HepG2 (cell line): ENCODE results near the gene C19orf18. TPM values are rescaled to one million over a fixed set of nuclear protein-coding genes. Genes with fewer than 3 reads are reported as not detected.

Experiments used
- CHD2 ChIP-seq: IDR thresholded peaks from 2 replicates; pipeline ENCODE4 v1.6.1; 2011; ENCODE audit warnings: low read depth, low read length, improper control_type of control experiment
- FOXK2 ChIP-seq: fragments of 450-650 bp; IDR thresholded peaks from 2 replicates; pipeline ENCODE4 v1.6.1; 2016
- GATAD2A ChIP-seq: IDR thresholded peaks from 2 replicates; pipeline ENCODE4 v1.6.1; 2016
- GFI1 ChIP-seq: sonication (generic); formaldehyde crosslinking; IDR thresholded peaks from 2 replicates; pipeline ENCODE4 v1.5.0; 2020; ENCODE audit warnings: missing genetic modification reagents, mild to moderate bottlenecking, borderline replicate concordance
- GRHL1 ChIP-seq: sonication (generic); formaldehyde crosslinking; conservative IDR thresholded peaks from 2 replicates; pipeline ENCODE4 v1.8.0; 2022; ENCODE audit warnings: missing genetic modification reagents
- IKZF1 ChIP-seq: fragments of 450-650 bp; IDR thresholded peaks from 2 replicates; pipeline ENCODE4 v1.7.1; 2016
- MAFF ChIP-seq: IDR thresholded peaks from 2 replicates; pipeline ENCODE4 v1.6.1; 2011; ENCODE audit warnings: low read depth, low read length, improper control_type of control experiment
- POLR2A ChIP-seq, 2 experiments: IDR thresholded peaks; 2 replicates each; pipeline ENCODE4 v1.6.1; 2011; ENCODE audit warnings: low read depth in 2 of 2, low read length in 2 of 2, mild to moderate bottlenecking in 1 of 2, moderate library complexity in 1 of 2; ENCODE audit not compliant: insufficient read depth in 1 of 2
- SP4 ChIP-seq: sonication (generic); formaldehyde crosslinking; IDR thresholded peaks from 2 replicates; pipeline ENCODE4 v1.8.1; 2023; ENCODE audit warnings: mild to moderate bottlenecking, missing genetic modification reagents
- UBTF ChIP-seq: sonication (generic); formaldehyde crosslinking; IDR thresholded peaks from 2 replicates; pipeline ENCODE4 v1.4.0; 2020; ENCODE audit warnings: mild to moderate bottlenecking, missing genetic modification reagents
- ZKSCAN8 ChIP-seq: IDR thresholded peaks from 2 replicates; pipeline ENCODE4 v1.6.1; 2016; ENCODE audit warnings: borderline replicate concordance, missing genetic modification reagents, missing compliant biosample characterization
- ZNF17 ChIP-seq: sonication (generic); formaldehyde crosslinking; IDR thresholded peaks from 2 replicates; pipeline ENCODE4 v1.5.0; 2020; ENCODE audit warnings: mild to moderate bottlenecking, missing genetic modification reagents
- ZNF232 ChIP-seq: sonication (generic); formaldehyde crosslinking; IDR thresholded peaks from 2 replicates; pipeline ENCODE4 v1.4.0; 2020; ENCODE audit warnings: missing genetic modification reagents, borderline replicate concordance
- ZNF235 ChIP-seq: sonication (generic); formaldehyde crosslinking; IDR thresholded peaks from 2 replicates; pipeline ENCODE4 v1.8.1; 2023; ENCODE audit warnings: mild to moderate bottlenecking, missing genetic modification reagents, borderline replicate concordance
- ZNF337 ChIP-seq: sonication (generic); formaldehyde crosslinking; IDR thresholded peaks from 2 replicates; pipeline ENCODE4 v1.5.1; 2020; ENCODE audit warnings: missing genetic modification reagents, low read depth, mild to moderate bottlenecking, borderline replicate concordance
- ZNF430 ChIP-seq: sonication (generic); formaldehyde crosslinking; IDR thresholded peaks from 2 replicates; pipeline ENCODE4 v1.9.0; 2021; ENCODE audit warnings: mild to moderate bottlenecking, missing genetic modification reagents
- ZNF775 ChIP-seq: sonication (generic); formaldehyde crosslinking; IDR thresholded peaks from 2 replicates; pipeline ENCODE4 v1.4.0; 2020; ENCODE audit warnings: missing genetic modification reagents, mild to moderate bottlenecking, moderate library complexity, borderline replicate concordance
- ZNF782 ChIP-seq: sonication (generic); formaldehyde crosslinking; IDR thresholded peaks from 2 replicates; pipeline ENCODE4 v1.4.0; 2020; ENCODE audit warnings: missing genetic modification reagents, mild to moderate bottlenecking, borderline replicate concordance
- polyA plus RNA-seq, 8 experiments: library from polyadenylated mRNA; depleted of rRNA in 3 of 8; stranded (reverse) in 7 of 8; unstranded in 1 of 8; fragments of >200 nt; fragmentation: Illumina TruSeq in 4 of 8; extraction: Trizol in 4 of 8; gene quantifications; 2 replicates each; pipeline versions ENCODE4 v1.2.1 to v1.2.3, GENCODE V29; 2011 to 2016; ENCODE audit warnings: low read depth in 4 of 8, missing spikeins in 1 of 8, mixed read lengths in 1 of 8; ENCODE audit not compliant: insufficient read depth in 1 of 8
- total RNA-seq, 5 experiments: library from RNA; depleted of rRNA; stranded (reverse); fragments of >200 nt; fragmentation: Illumina TruSeq; extraction: Trizol; gene quantifications; 2 replicates each; pipeline ENCODE4 v1.2.3, GENCODE V29; 2016; ENCODE audit warnings: low read depth in 1 of 5
- TF ChIP-seq, protein P1 (sequence below): sonication (generic); formaldehyde crosslinking; IDR thresholded peaks from 2 replicates; pipeline ENCODE4 v1.4.0; 2020; ENCODE audit warnings: mild to moderate bottlenecking, missing genetic modification reagents, borderline replicate concordance
- TF ChIP-seq, protein P2 (sequence below): sonication (generic); formaldehyde crosslinking; IDR thresholded peaks from 2 replicates; pipeline ENCODE4 v1.4.0; 2020; ENCODE audit warnings: mild to moderate bottlenecking, missing genetic modification reagents

Gene C19orf18
- total and polyA plus RNA-seq, 2 of the 13 experiments (the other 11 are each of a cell fraction or from before 2014, with no cell fraction given): 0.38 to 0.55 TPM

DNA sequence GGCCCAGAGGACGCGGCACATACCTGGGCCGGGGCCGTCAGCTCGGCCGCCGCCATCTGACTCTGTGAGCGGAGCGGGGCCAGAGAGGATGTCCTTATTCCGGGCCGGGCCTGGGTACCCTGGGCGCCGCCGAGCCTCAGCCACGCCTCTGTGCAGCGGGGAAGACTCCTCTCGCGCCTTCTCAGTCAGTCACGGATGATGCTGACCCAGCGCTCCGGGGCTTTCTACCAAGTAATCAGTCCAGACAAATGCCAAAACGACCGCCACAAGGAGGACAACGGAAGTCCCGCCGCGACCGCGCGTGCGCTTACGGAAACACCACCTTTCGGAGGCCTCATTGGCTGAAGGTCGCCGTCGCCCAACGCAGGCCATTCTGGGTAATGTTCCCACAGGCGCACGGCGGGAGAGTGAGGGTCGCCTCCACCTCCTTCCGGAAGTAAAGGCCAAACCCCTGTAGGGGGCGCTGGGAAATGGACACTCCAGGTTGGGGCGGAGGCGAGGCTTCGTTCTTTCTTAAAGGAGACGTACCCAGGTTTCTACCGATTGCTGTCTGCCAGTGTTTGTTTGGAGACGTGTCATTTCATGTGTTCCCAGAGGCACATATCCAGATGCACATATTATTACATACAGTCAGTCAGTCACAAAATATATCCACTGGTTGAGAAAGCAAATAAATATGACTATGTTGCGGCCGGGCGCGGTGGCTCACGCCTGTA, 26.8 kb downstream of the C19orf18 start, which contains the start of gene ZNF256 (continued):
- TF ChIP-seq GRHL1 (CRISPR knock-in tag): no peak
- TF ChIP-seq ZNF775: no peak
- peak; percentile 55 to 60; a peak in 3 of 4 replicates for TF ChIP-seq POLR2A (IDR thresholded peaks at IDR 0.05; ENCODE audit: insufficient read depth in 1 of 2, low read depth in 2 of 2, low read length in 2 of 2)
- no peak for TF ChIP-seq CHD2
- peak; percentile 80; the same call in 1 of the 2 replicates for TF ChIP-seq ZNF430
- TF ChIP-seq ZNF232 (CRISPR knock-in tag): 0 out of 2 replicates have a peak, but pooled peaks have one; percentile 34
- no peak for TF ChIP-seq FOXK2
- no peak; the same call in 1 of the 2 replicates for TF ChIP-seq GFI1 (CRISPR knock-in tag)
- TF ChIP-seq, protein P1, sequence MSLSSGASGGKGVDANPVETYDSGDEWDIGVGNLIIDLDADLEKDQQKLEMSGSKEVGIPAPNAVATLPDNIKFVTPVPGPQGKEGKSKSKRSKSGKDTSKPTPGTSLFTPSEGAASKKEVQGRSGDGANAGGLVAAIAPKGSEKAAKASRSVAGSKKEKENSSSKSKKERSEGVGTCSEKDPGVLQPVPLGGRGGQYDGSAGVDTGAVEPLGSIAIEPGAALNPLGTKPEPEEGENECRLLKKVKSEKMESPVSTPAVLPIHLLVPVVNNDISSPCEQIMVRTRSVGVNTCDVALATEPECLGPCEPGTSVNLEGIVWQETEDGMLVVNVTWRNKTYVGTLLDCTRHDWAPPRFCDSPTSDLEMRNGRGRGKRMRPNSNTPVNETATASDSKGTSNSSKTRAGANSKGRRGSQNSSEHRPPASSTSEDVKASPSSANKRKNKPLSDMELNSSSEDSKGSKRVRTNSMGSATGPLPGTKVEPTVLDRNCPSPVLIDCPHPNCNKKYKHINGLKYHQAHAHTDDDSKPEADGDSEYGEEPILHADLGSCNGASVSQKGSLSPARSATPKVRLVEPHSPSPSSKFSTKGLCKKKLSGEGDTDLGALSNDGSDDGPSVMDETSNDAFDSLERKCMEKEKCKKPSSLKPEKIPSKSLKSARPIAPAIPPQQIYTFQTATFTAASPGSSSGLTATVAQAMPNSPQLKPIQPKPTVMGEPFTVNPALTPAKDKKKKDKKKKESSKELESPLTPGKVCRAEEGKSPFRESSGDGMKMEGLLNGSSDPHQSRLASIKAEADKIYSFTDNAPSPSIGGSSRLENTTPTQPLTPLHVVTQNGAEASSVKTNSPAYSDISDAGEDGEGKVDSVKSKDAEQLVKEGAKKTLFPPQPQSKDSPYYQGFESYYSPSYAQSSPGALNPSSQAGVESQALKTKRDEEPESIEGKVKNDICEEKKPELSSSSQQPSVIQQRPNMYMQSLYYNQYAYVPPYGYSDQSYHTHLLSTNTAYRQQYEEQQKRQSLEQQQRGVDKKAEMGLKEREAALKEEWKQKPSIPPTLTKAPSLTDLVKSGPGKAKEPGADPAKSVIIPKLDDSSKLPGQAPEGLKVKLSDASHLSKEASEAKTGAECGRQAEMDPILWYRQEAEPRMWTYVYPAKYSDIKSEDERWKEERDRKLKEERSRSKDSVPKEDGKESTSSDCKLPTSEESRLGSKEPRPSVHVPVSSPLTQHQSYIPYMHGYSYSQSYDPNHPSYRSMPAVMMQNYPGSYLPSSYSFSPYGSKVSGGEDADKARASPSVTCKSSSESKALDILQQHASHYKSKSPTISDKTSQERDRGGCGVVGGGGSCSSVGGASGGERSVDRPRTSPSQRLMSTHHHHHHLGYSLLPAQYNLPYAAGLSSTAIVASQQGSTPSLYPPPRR (CRISPR knock-in tag): peak; percentile 51
- 0 out of 2 replicates have a peak, but pooled peaks have one; percentile 79 for TF ChIP-seq SP4 (CRISPR knock-in tag)
- no peak for TF ChIP-seq ZNF17
- TF ChIP-seq ZNF235 (CRISPR knock-in tag): no peak
- 0 out of 2 replicates have a peak, but pooled peaks have one; percentile 56 for TF ChIP-seq ZKSCAN8
- TF ChIP-seq GATAD2A (CRISPR knock-in tag): peak; percentile 67
- TF ChIP-seq IKZF1: no peak
- TF ChIP-seq MAFF: no peak
- TF ChIP-seq, protein P2, sequence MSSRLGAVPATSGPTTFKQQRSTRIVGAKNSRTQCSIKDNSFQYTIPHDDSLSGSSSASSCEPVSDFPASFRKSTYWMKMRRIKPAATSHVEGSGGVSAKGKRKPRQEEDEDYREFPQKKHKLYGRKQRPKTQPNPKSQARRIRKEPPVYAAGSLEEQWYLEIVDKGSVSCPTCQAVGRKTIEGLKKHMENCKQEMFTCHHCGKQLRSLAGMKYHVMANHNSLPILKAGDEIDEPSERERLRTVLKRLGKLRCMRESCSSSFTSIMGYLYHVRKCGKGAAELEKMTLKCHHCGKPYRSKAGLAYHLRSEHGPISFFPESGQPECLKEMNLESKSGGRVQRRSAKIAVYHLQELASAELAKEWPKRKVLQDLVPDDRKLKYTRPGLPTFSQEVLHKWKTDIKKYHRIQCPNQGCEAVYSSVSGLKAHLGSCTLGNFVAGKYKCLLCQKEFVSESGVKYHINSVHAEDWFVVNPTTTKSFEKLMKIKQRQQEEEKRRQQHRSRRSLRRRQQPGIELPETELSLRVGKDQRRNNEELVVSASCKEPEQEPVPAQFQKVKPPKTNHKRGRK (CRISPR knock-in tag): no peak
- peak; percentile 53; the same call in 1 of the 2 replicates for TF ChIP-seq UBTF (CRISPR knock-in tag)
- no peak for TF ChIP-seq ZNF337
- no peak for TF ChIP-seq ZNF782
